Keratinocyte (primary cell): ENCODE data around the gene UPF3A. TPM values are rescaled to one million over a fixed set of nuclear protein-coding genes. Genes with fewer than 3 reads are reported as not detected.

Source experiments
- DNase-seq: peaks from one replicate; pipeline ENCODE4 v3.0.0-alpha.2; 2011; ENCODE audit warnings: low read depth, missing footprints, low spot score
- FAIRE-seq: peaks from 2 replicates; lab custom pipeline; 2011; peaks lifted over from hg19 to GRCh38; lab: Jason Lieb, UNC
- H2AFZ ChIP-seq: 2 replicates; pipeline ENCODE4 v1.6.0; 2012; ENCODE audit warnings: low read length, control low read depth, inconsistent platforms; ENCODE audit not compliant: control insufficient read depth
- H3K27ac ChIP-seq: 2 replicates; pipeline ENCODE4 v1.5.1; 2011; ENCODE audit warnings: low read length; ENCODE audit not compliant: control insufficient read depth, insufficient read depth
- H3K27me3 ChIP-seq: 3 replicates; pipeline ENCODE4 v1.6.0; 2011; ENCODE audit warnings: low read length; ENCODE audit not compliant: control insufficient read depth, insufficient read depth; ENCODE audit errors: extremely low read depth
- H3K36me3 ChIP-seq, 2 experiments: 2 replicates in 1 of 2; 3 replicates in 1 of 2; pipeline ENCODE4 v1.5.1; 2011; ENCODE audit warnings: low read length in 2 of 2, mild to moderate bottlenecking in 1 of 2; ENCODE audit not compliant: control insufficient read depth in 2 of 2, insufficient read depth in 2 of 2; ENCODE audit errors: extremely low read depth in 1 of 2
- H3K4me1 ChIP-seq: 3 replicates; pipeline ENCODE4 v1.5.1; 2011; ENCODE audit warnings: low read length; ENCODE audit not compliant: control insufficient read depth, insufficient read depth; ENCODE audit errors: extremely low read depth
- H3K4me2 ChIP-seq: 3 replicates; pipeline ENCODE4 v1.6.0; 2011; ENCODE audit warnings: low read depth, low read length; ENCODE audit not compliant: control insufficient read depth, insufficient read depth; ENCODE audit errors: extremely low read depth
- H3K4me3 ChIP-seq, 3 experiments: fragments of 200-600 bp in 1 of 3; sonication (generic) in 1 of 3; 2 replicates in 2 of 3; 3 replicates in 1 of 3; pipeline ENCODE4 v1.5.1; 2011 to 2016; ENCODE audit warnings: low read length in 3 of 3, mild to moderate bottlenecking in 3 of 3, control low read depth in 2 of 3, inconsistent platforms in 1 of 3, low read depth in 1 of 3, mixed read lengths in 1 of 3, mixed run types in 1 of 3, moderate library complexity in 1 of 3; ENCODE audit not compliant: control insufficient read depth in 2 of 3, insufficient read depth in 2 of 3; ENCODE audit errors: extremely low read depth in 1 of 3
- H3K79me2 ChIP-seq: 2 replicates; pipeline ENCODE4 v1.6.0; 2012; ENCODE audit warnings: low read length; ENCODE audit not compliant: control insufficient read depth, insufficient read depth
- H3K9ac ChIP-seq: 3 replicates; pipeline ENCODE4 v1.6.0; 2011; ENCODE audit warnings: low read length; ENCODE audit not compliant: control insufficient read depth, insufficient read depth; ENCODE audit errors: extremely low read depth
- H3K9me1 ChIP-seq: 3 replicates; pipeline ENCODE4 v1.6.0; 2011; ENCODE audit warnings: low read length; ENCODE audit not compliant: control insufficient read depth, insufficient read depth; ENCODE audit errors: extremely low read depth
- H3K9me3 ChIP-seq: 2 replicates; pipeline ENCODE4 v1.5.1; 2012; ENCODE audit warnings: low read depth, low read length; ENCODE audit not compliant: control insufficient read depth
- H4K20me1 ChIP-seq: 3 replicates; pipeline ENCODE4 v1.6.0; 2011; ENCODE audit warnings: low read length; ENCODE audit not compliant: control insufficient read depth, insufficient read depth; ENCODE audit errors: extremely low read depth
- CTCF ChIP-seq, 3 experiments: IDR thresholded peaks in 1 of 3; conservative IDR thresholded peaks in 1 of 3; optimal IDR thresholded peaks in 1 of 3; 2 replicates in 2 of 3; 3 replicates in 1 of 3; pipeline versions ENCODE3 to v1.5.1; 2011; ENCODE audit warnings: low read length in 3 of 3, mild to moderate bottlenecking in 3 of 3, moderate library complexity in 2 of 3, control low read depth in 1 of 3, inconsistent platforms in 1 of 3; ENCODE audit not compliant: insufficient read depth in 2 of 3; ENCODE audit errors: extremely low read depth in 1 of 3
- EZH2 ChIP-seq: IDR thresholded peaks from one replicate; pipeline ENCODE4 v1.6.1; 2012; ENCODE audit warnings: inconsistent platforms, mild to moderate bottlenecking, low read length, moderate library complexity
- dilution Hi-C: fragments of 300-500 bp; cut with MboI; formaldehyde crosslinking; loops from one replicate; pipeline ENCODE4 v1.7.0; 2020; ENCODE audit warnings: low sequenced_read_pairs; ENCODE audit not compliant: extremely low pct_ligation_motif_present
- polyA plus RNA-seq, 5 experiments: library from polyadenylated mRNA; depleted of rRNA in 3 of 5; stranded (reverse) in 3 of 5; stranded (forward) in 1 of 5; unstranded in 1 of 5; fragments of >200 nt; gene quantifications; 1 replicate in 1 of 5; 2 replicates in 3 of 5; 3 replicates in 1 of 5; pipeline versions ENCODE4 v1.2.1 to v1.2.3, GENCODE V29; 2011 to 2012; ENCODE audit warnings: missing spikeins in 2 of 5, low read depth in 1 of 5, low replicate concordance in 1 of 5

Gene UPF3A
- polyA plus RNA-seq, 1 donor (not counting 4 experiments of a cell fraction or from before 2014, with no cell fraction given), result 60.8 TPM

GRCh38 chr13:114279146-114279545 is 2.3 kb upstream of the UPF3A start:
- no peaks in the 10 kb centered on the region for H4K20me1 ChIP-seq
- peaks cover 0 to 7% of the 10 kb centered on the region in 2 experiments for H3K36me3 ChIP-seq
- peaks cover 16% of the 10 kb centered on the region for H3K79me2 ChIP-seq
- DNase-seq (no peak), FAIRE-seq (no peak)
- no peak overlapping the region for H3K4me2 ChIP-seq
- no peaks in the 10 kb centered on the region for H3K9me3 ChIP-seq
- H3K27ac ChIP-seq, result no peak overlapping the region
- no peak overlapping the region for H2AFZ ChIP-seq
- H3K4me1 ChIP-seq, result peaks cover 12% of the 10 kb centered on the region
- H3K9me1 ChIP-seq, result no peaks in the 10 kb centered on the region
- no peaks in the 10 kb centered on the region for H3K27me3 ChIP-seq
- no peak overlapping the region for H3K4me3 ChIP-seq
- TF ChIP-seq CTCF (optimal IDR thresholded peaks at IDR 0.05 in 1 of 3, IDR thresholded peaks at IDR 0.05 in 1 of 3, conservative IDR thresholded peaks at IDR 0.05 in 1 of 3; ENCODE audit: extremely low read depth in 1 of 3, insufficient read depth in 2 of 3, low read length in 3 of 3), result no peak
- no peak for TF ChIP-seq EZH2
- no peak overlapping the region for H3K9ac ChIP-seq
- dilution Hi-C loops, result no loop called here

GRCh38 chr13:114279758-114280355 is 1.5 kb upstream of the UPF3A start:
- peaks cover 12% of the 10 kb centered on the region for H3K4me1 ChIP-seq
- H3K27me3 ChIP-seq, result no peaks in the 10 kb centered on the region
- H4K20me1 ChIP-seq, result no peaks in the 10 kb centered on the region
- H3K4me3 ChIP-seq, result no peak overlapping the region
- no peak for FAIRE-seq
- peak overlapping the region; percentile 90 for H3K27ac ChIP-seq
- no peak overlapping the region for H2AFZ ChIP-seq
- H3K9ac ChIP-seq, result peak overlapping the region; percentile 93
- no peaks in the 10 kb centered on the region for H3K9me1 ChIP-seq
- peaks cover 4 to 7% of the 10 kb centered on the region in 2 experiments for H3K36me3 ChIP-seq
- H3K4me2 ChIP-seq, result no peak overlapping the region
- TF ChIP-seq CTCF (optimal IDR thresholded peaks at IDR 0.05 in 1 of 3, IDR thresholded peaks at IDR 0.05 in 1 of 3, conservative IDR thresholded peaks at IDR 0.05 in 1 of 3; ENCODE audit: extremely low read depth in 1 of 3, insufficient read depth in 2 of 3, low read length in 3 of 3) (no peak), EZH2 (no peak)
- DNase-seq, result no peak
- dilution Hi-C loops, result no loop called here
- H3K9me3 ChIP-seq, result no peaks in the 10 kb centered on the region
- peaks cover 23% of the 10 kb centered on the region for H3K79me2 ChIP-seq
